SJCRH30 (cell line): ENCODE results near the gene FSTL1. TPM values are rescaled to one million over a fixed set of nuclear protein-coding genes. Genes with fewer than 3 reads are reported as not detected.

Experiments
- DNase-seq, 2 experiments: peaks; one replicate each; pipeline ENCODE4 v3.0.0-alpha.2; 2015 to 2020
- H3K27ac ChIP-seq: fragments of 250-450 bp; sonication (Bioruptor Pico); 2 replicates; pipeline ENCODE4 v1.5.1; 2020; ENCODE audit warnings: mild to moderate bottlenecking, moderate library complexity
- H3K27me3 ChIP-seq: fragments of 250-450 bp; sonication (Bioruptor Pico); 2 replicates; pipeline ENCODE4 v1.5.1; 2020; ENCODE audit warnings: mild to moderate bottlenecking, moderate library complexity
- H3K36me3 ChIP-seq: fragments of 250-450 bp; sonication (Bioruptor Pico); 2 replicates; pipeline ENCODE4 v1.5.1; 2020; ENCODE audit warnings: mild to moderate bottlenecking, moderate library complexity
- H3K4me1 ChIP-seq: fragments of 250-450 bp; sonication (Bioruptor Pico); 2 replicates; pipeline ENCODE4 v1.5.1; 2020; ENCODE audit warnings: mild to moderate bottlenecking, moderate library complexity
- H3K4me3 ChIP-seq: fragments of 250-450 bp; sonication (Bioruptor Pico); 2 replicates; pipeline ENCODE4 v1.5.1; 2020; ENCODE audit warnings: mild to moderate bottlenecking, moderate library complexity
- H3K9me3 ChIP-seq: fragments of 250-450 bp; sonication (Bioruptor Pico); replicated peaks from 2 replicates; pipeline ENCODE4 v1.5.1; 2020; ENCODE audit warnings: mild to moderate bottlenecking, moderate library complexity
- total RNA-seq: library from RNA; depleted of rRNA; stranded (reverse); fragments of >200 nt; shearing (Covaris generic); gene quantifications from 2 replicates; pipeline ENCODE4 v1.2.3, GENCODE V29; 2014

FSTL1 gene
- total RNA-seq, 1 experiment from 2014 or later: 164 TPM

DNA sequence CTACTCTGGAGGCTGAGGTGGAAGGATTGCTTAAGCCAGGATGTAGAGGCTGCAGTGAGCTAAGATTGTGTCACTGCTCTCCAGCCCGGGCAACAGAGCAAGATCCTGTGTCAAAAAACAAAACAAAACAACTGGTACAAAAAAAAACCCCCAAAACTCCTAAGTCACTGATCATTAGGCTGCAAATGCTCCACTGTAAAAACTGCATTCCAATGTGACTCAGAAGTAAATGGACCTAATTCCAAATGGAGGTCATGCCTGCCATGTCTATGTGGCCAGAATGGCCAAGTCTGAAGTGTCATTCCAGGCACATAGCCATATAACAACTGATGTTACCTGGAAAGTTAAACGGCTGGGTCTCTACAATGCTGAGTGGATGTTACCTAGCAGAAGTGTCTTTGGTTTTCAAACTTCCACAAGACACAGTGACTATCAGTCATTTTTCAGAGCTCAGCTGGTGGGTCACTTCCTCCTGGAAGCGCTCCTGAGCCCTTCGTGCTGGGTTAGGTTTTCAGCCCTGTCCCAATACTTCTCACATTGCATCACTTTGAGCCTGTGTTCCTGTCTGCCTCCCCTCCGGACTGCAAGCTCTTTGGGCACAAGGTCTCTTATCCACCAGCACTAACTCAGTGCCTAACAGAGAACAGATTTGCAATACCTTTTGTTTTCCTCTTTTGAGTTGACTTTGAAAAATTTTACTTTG is 10.6 kb downstream of the FSTL1 start:
- no peaks in the 10 kb centered on the region for H3K9me3 ChIP-seq
- no peak for DNase-seq
- peaks cover 7% of the 10 kb centered on the region; the same call in 1 of the 2 replicates for H3K4me1 ChIP-seq
- no peak overlapping the region for H3K4me3 ChIP-seq
- H3K27me3 ChIP-seq: no peaks in the 10 kb centered on the region
- H3K36me3 ChIP-seq: peaks cover 13% of the 10 kb centered on the region
- no peak overlapping the region for H3K27ac ChIP-seq

DNA sequence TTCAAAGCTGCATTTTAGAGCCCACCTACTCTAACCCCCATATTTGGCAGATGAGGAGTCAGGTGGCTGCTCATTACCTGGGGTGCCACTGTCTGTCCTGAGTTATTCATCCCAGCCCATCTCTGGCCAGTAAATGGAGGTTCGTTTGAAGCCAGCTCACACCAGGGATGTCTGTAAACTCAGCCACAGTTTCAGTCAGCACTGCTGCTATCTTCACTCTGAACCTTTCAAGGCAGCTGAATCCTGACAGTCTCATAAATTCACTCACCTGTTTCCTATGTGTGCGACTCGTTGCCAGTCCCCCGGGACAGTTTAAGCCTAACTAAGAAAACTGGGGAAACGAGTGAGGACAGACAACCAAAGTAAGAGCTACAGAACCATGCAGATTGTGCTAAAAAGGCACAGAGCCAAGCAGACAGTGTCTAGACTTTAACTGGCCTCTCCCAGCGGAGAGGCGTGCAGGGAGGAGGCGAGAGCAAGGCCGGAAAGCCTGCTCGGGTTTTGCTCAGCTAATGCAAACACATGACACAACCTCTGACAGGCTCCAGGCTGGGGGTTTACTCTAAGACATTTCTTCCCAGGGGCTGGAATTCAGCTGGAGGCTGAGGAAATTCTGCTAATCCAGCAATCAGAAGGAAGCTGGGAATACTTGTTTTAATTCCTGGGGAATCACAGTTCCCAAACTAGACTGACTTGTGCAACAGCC is 12.0 kb downstream of the FSTL1 start:
- peaks cover 13% of the 10 kb centered on the region for H3K36me3 ChIP-seq
- no peaks in the 10 kb centered on the region for H3K27me3 ChIP-seq
- no peak overlapping the region for H3K4me3 ChIP-seq
- H3K4me1 ChIP-seq: peaks cover 7% of the 10 kb centered on the region; the same call in 1 of the 2 replicates
- no peak overlapping the region for H3K27ac ChIP-seq
- no peaks in the 10 kb centered on the region for H3K9me3 ChIP-seq
- no peak for DNase-seq

DNA sequence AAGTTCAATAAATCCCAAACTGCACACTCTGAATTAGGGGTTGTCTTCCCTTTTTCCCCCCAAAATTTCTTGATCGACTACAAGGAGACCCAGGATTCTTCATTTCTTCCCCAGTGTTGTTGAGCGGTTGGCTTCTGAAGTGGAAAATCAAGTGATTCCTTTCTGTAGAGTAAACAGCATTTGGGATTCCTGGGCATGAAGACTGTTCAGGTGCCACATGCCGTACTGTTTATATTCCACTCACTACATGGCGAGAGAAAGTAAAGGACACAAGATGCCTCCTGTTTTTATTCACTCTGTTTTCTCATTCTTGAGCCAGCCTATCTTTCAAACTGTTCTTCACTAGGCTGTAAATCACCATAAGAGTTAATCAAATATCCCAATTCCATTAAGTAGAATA is 12.6 kb downstream of the FSTL1 start:
- H3K27me3 ChIP-seq: no peaks in the 10 kb centered on the region
- DNase-seq: no peak
- H3K9me3 ChIP-seq: no peaks in the 10 kb centered on the region
- H3K4me1 ChIP-seq: peaks cover 9% of the 10 kb centered on the region; the same call in 1 of the 2 replicates
- H3K27ac ChIP-seq: no peak overlapping the region
- peaks cover 13% of the 10 kb centered on the region for H3K36me3 ChIP-seq
- no peak overlapping the region for H3K4me3 ChIP-seq

DNA sequence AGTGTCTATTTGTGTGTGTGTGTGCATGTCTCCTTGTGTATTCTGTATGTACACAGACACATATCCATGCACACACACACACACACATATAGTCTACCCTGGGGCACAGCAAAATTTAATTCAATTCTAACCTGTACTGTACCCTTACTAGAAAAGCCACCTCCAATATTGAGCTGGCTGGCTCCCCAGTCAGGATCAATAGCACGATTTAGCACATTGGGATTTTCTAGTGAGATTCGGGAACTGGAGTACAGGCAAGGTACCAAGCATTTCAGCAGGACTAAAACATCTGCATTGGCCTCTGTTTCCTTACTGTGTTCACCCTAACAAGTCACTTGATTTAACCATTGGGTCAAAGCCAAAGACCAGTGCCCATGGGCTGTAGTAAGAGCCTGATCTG is 13.2 kb downstream of the FSTL1 start:
- peaks cover 15% of the 10 kb centered on the region for H3K4me1 ChIP-seq
- H3K27ac ChIP-seq: no peak overlapping the region
- H3K36me3 ChIP-seq: peaks cover 13% of the 10 kb centered on the region
- no peak overlapping the region for H3K4me3 ChIP-seq
- H3K27me3 ChIP-seq: no peaks in the 10 kb centered on the region
- DNase-seq: no peak
- H3K9me3 ChIP-seq: no peaks in the 10 kb centered on the region

DNA sequence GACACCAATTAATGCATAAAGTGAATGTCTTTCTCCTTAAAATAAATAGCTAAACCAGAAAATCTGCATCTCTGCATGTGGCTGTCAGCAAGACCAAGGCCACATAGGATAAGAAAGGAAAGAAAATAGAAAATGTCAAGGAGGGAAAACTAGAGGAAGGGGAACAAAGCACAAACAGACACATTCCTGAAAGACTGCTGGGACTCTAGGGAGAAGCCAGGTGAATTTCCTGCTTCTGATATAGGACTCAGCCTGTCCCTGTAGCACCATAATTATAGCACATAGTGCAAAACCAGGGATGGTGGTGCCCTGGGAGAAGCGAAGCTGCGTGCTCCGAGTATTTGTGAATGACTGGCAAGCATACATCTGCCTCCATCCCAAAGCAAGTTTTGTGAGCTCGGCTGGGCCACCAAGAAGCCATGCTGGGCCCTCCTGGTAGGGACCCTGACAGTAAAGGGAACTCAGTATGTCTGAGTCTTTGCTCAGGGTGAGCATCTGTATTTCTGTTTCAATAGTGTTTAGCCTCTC is 14.2 kb downstream of the FSTL1 start:
- Histone ChIP-seq H3K9me3 (no peaks in the 10 kb centered on the region), H3K4me1 (peaks cover 24% of the 10 kb centered on the region), H3K27ac (no peak overlapping the region), H3K36me3 (peaks cover 13% of the 10 kb centered on the region), H3K27me3 (no peaks in the 10 kb centered on the region), H3K4me3 (no peak overlapping the region)
- no peak for DNase-seq

DNA sequence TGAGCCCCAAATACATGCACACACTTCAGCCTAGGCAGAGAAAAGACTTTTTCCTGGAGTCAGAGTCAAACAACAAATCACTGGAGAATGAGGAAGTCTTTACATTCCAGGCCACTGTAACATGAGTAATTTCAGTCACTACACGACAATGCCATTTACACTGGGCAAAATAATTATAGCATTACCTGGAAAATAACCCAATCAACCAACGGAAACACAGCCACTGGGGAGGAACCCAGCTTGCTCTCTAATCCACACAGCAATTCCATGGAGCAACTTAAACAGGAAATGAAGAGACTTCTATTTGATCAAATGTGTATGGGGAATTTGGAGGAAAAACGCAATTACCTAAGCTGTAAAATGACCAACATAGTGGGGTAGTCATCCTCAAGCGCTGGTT is 15.2 kb downstream of the FSTL1 start:
- H3K4me1 ChIP-seq: peaks cover 24% of the 10 kb centered on the region
- no peaks in the 10 kb centered on the region for H3K9me3 ChIP-seq
- no peak overlapping the region for H3K27ac ChIP-seq
- H3K36me3 ChIP-seq: peaks cover 12% of the 10 kb centered on the region
- H3K4me3 ChIP-seq: no peak overlapping the region
- peak in 1 of 2 experiments; percentile 9 for DNase-seq
- no peaks in the 10 kb centered on the region for H3K27me3 ChIP-seq

DNA sequence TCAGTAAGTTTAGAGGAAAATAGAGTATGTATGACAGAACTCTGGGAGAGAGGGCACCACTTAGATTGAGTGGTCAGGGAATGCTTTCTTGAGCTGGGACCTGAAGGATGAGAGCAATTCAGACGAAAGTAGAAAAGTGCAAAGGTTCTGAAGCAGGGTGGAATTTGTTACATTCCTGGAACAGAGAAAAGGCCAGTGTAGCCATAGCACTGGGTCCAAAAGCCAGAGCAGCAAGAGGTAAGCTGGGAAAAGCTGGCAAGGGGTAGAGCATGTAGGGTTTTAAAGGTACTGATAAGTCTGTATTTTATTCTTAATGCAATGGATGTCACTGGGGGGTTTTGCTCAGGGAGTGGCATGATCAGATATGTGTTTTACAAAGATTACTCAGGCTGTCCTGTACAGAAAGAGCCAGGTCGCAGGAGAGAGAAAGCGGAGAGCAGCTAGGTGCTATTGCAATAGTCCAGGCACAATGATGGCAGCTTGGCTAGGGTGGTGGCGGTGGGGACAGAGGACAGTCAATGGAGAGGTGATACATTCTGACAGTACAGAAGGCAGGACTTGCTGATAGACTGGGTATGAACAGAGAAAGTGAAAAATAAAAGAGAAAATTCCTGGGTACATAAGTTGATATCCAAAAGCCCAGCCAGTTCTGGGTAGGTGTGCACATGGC is 17.0 kb downstream of the FSTL1 start:
- Histone ChIP-seq H3K4me1 (peaks cover 24% of the 10 kb centered on the region), H3K9me3 (no peaks in the 10 kb centered on the region), H3K4me3 (no peak overlapping the region), H3K36me3 (peaks cover 11% of the 10 kb centered on the region), H3K27ac (no peak overlapping the region), H3K27me3 (no peaks in the 10 kb centered on the region)
- no peak for DNase-seq

DNA sequence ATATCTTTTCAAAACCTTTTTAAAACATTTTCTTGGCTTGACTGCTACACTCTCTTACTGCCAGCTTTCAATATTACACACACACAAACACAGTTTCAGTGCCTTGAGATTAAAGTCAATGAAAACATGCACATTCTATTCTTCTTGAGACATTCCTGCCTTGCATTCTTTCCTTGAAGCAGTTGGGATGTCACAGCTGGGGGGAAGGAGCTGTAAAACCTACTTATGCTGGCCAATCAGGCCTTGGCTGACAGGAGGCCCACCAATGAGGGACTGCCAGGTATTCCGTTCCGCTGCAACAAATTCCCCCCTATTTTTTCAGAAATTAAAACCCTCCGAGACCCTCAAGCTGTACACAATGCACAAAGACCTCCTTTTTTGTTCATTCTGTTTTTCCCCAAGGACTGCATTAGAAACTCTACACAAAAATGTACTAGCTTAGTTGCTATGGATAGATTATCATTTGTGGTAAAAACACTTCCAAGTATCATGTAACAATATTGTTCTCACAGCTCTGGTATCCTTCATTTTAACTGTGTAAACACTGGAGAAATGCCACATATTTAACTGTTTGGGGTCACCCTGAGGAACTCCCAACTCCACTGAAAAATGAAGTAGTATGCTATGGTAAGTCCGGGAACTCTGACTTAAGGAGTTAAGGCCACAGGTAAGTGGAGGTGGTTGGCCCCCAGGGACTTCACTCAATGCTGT is 18.5 kb downstream of the FSTL1 start:
- no peak overlapping the region for H3K4me3 ChIP-seq
- H3K9me3 ChIP-seq: no peaks in the 10 kb centered on the region
- H3K36me3 ChIP-seq: peaks cover 11% of the 10 kb centered on the region
- peaks cover 24% of the 10 kb centered on the region for H3K4me1 ChIP-seq
- peak overlapping the region; percentile 43; the same call in 1 of the 2 replicates for H3K27ac ChIP-seq
- DNase-seq: peak; percentile 55 to 67
- no peaks in the 10 kb centered on the region for H3K27me3 ChIP-seq

DNA sequence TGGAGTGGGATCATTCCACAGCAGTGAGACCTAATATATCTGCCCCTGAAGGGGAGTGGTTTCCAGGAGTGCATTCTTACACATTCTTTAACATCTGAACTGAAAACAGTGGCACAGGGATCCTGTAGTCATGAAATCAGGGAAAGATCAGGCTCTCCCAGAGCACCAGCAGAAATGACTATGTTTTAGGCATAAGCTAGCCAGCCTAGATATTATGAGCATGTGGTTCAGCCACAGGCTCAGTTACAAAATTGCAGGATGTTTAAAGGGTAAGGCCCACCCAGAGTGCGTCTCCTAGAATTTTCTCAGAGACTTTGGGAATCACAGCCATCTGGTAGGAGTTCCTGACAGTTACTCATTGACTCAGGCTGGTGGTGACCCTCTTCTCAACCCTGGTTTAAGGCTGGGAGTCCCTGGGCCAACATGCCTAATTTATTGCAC is 20.9 kb downstream of the FSTL1 start:
- Histone ChIP-seq H3K4me3 (no peak overlapping the region), H3K4me1 (peaks cover 18% of the 10 kb centered on the region), H3K36me3 (peaks cover 14% of the 10 kb centered on the region), H3K9me3 (no peaks in the 10 kb centered on the region), H3K27ac (no peak overlapping the region), H3K27me3 (no peaks in the 10 kb centered on the region)
- DNase-seq: no peak

DNA sequence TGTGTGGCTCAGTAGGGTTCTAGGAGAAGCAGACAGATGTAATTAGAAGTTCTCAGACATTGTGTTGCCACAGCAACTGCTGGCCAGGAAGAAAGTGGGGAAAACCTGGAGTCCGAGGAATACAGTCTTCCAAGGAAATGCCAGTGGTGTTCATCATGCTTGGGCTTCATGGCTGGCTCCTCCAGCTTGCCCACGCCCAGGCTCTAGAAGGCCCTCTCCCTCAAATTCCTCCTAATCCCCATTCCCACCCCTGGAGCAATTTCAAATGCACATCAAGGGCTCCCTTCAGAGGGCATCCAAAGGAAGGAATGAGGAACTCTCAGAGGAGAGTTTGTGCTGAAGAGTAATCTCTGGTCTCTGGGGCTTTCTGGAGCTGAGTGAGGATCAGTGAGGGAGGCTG is 21.9 kb downstream of the FSTL1 start:
- DNase-seq: no peak
- Histone ChIP-seq H3K27ac (no peak overlapping the region), H3K27me3 (no peaks in the 10 kb centered on the region), H3K36me3 (peaks cover 14% of the 10 kb centered on the region), H3K4me1 (peaks cover 18% of the 10 kb centered on the region), H3K9me3 (no peaks in the 10 kb centered on the region), H3K4me3 (no peak overlapping the region)

DNA sequence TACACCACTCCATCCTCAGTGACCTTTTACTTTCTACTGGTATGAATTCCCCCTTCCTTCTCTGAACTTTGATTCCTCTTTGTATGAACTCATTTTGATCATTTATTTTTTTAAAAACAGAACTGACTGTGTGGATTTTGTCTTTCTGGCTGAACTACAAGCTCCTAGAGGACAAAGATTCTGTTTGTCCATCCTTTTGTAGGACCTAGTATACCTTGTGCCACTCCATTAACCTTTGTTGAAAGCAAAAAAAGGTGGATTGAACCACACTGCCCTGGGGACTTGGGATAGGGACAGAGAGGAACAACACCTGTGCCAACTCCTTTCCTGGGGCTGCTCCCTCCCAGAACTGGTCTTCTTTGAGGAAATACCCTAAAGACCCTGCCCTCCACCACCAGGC is 23.6 kb downstream of the FSTL1 start:
- Histone ChIP-seq H3K36me3 (peaks cover 14% of the 10 kb centered on the region), H3K9me3 (no peaks in the 10 kb centered on the region), H3K4me1 (peaks cover 6% of the 10 kb centered on the region; the same call in 1 of the 2 replicates), H3K27ac (no peak overlapping the region), H3K27me3 (no peaks in the 10 kb centered on the region), H3K4me3 (no peak overlapping the region)
- no peak for DNase-seq

DNA sequence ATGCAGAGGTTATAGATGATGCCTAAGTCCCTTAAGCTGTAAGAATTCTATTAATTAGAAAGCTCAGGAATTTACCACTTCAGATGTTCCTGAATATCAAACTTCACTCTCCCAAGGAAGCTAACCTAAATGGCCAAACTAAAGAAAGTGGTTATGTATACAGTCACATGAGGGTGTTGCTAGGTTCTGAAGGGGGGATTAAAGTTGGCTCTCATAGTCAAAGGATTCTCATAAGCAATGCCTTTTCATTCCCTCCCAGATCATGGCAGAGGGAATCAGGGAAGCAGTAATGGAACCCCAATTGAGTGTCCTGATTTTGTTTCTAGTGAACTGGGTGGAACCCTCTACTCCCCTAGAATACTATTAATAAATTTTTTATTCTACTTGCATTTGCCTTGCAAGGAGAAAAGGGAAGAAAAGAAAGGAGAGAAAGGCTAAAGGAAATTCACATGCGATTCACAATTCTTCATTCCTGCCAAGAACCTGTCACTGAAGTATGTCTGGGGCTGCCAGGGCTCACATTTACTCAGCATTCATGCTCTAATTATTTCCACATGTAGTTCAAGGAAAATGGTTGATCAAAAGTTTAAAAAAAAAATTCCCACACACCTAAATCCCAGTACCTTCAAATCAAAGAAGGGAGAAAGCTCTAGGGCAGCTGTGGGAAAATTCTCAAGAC is 25.1 kb downstream of the FSTL1 start:
- H3K36me3 ChIP-seq: peaks cover 8% of the 10 kb centered on the region
- no peaks in the 10 kb centered on the region for H3K27me3 ChIP-seq
- H3K4me1 ChIP-seq: no peaks in the 10 kb centered on the region; the same call in 1 of the 2 replicates
- H3K27ac ChIP-seq: no peak overlapping the region
- no peak for DNase-seq
- no peak overlapping the region for H3K4me3 ChIP-seq
- no peaks in the 10 kb centered on the region for H3K9me3 ChIP-seq

DNA sequence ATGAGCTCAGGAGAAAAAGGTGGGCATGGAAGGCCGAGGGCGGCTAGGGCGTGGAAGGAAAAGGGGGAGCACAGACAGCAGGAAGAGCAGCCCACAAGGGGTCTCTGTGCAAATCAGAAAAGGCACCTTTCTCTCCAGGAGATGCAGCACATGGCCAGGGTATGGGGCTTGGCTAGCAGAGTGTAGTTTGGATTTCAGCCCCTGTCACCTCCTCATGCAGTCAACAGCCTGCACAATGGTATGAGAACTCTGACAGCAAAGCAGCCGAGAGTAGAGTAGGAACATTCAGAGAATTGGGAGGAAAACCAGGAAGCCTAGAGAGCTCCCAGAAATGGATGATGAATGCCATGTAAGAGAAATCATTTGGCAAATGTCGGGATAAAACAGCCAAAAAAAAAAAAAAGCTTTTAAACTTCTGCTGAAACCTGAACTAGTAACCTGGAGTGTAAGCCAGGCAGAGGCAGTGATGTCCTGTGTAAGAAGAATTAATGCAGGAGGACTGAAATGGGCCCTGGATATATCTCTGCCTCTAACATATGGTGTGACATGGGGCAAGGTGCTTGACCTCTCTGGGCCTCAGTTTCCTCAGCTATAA is 25.7 kb downstream of the FSTL1 start:
- DNase-seq: no peak
- Histone ChIP-seq H3K9me3 (no peaks in the 10 kb centered on the region), H3K4me3 (no peak overlapping the region), H3K36me3 (peaks cover 3% of the 10 kb centered on the region; the same call in 1 of the 2 replicates), H3K27ac (no peak overlapping the region), H3K4me1 (no peaks in the 10 kb centered on the region; the same call in 1 of the 2 replicates), H3K27me3 (no peaks in the 10 kb centered on the region)
